Measurements from ENCODE around the gene CFHR3. TPM values are rescaled to one million over a fixed set of nuclear protein-coding genes. Genes with fewer than 3 reads are reported as not detected.
"Not testable (repeated sequence)": the region's sequence is repeated elsewhere in the genome, so short reads cannot be mapped to it uniquely, and the experiment has no call there.

The CFHR3 gene
- total RNA-seq, 3 donors from 2014 or later, result not detected

- Histone ChIP-seq H3K27me3 (no peaks in the 10 kb centered on the region), H3K4me1 (no peaks in the 10 kb centered on the region), H3K36me3 (no peaks in the 10 kb centered on the region), H3K27ac (no peak overlapping the region), H3K9me3 (peaks cover 10 to 21% of the 10 kb centered on the region in 2 donors), H3K4me3 (no peak overlapping the region)
- no peak for TF ChIP-seq POLR2A (IDR thresholded peaks at IDR 0.05)
- intact Hi-C loops (cut with DNase I; ENCODE audit: low total_unique reads), result no loop called here
- no peak for DNase-seq (ENCODE audit: low spot score in 2 of 2)
Measured at GRCh38 chr1:196738730-196739129, 35.9 kb upstream of the CFHR3 start.

- H3K36me3 ChIP-seq; H3K27ac ChIP-seq; H3K4me1 ChIP-seq; DNase-seq (ENCODE audit: low spot score in 2 of 2); H3K4me3 ChIP-seq; H3K27me3 ChIP-seq; intact Hi-C loops (cut with DNase I; ENCODE audit: low total_unique reads): not testable (repeated sequence)
- H3K9me3 ChIP-seq, result peaks cover 7 to 16% of the 10 kb centered on the region in 2 donors
Measured at GRCh38 chr1:196743244-196743643, 31.4 kb upstream of the CFHR3 start.

GRCh38 chr1:196765019-196765740, 9.5 kb upstream of the CFHR3 start:
- H3K4me1 ChIP-seq; H3K9me3 ChIP-seq; H3K27me3 ChIP-seq; DNase-seq (ENCODE audit: low spot score in 2 of 2); intact Hi-C loops (cut with DNase I; ENCODE audit: low total_unique reads); H3K36me3 ChIP-seq; H3K27ac ChIP-seq; H3K4me3 ChIP-seq: not testable (repeated sequence)

- H3K27me3 ChIP-seq; H3K27ac ChIP-seq; H3K4me1 ChIP-seq; DNase-seq (ENCODE audit: low spot score in 2 of 2); H3K4me3 ChIP-seq; H3K9me3 ChIP-seq; intact Hi-C loops (cut with DNase I; ENCODE audit: low total_unique reads); H3K36me3 ChIP-seq: not testable (repeated sequence)
Measured at GRCh38 chr1:196769823-196770222, 4.8 kb upstream of the CFHR3 start.

GRCh38 chr1:196773713-196774112, 927 bp upstream of the CFHR3 start:
- no peaks in the 10 kb centered on the region for H3K27me3 ChIP-seq
- no peaks in the 10 kb centered on the region for H3K36me3 ChIP-seq
- no peaks in the 10 kb centered on the region for H3K9me3 ChIP-seq
- no peak overlapping the region for H3K27ac ChIP-seq
- no peak for DNase-seq (ENCODE audit: low spot score in 2 of 2)
- no peaks in the 10 kb centered on the region for H3K4me1 ChIP-seq
- no peak for TF ChIP-seq POLR2AphosphoS5 (IDR thresholded peaks at IDR 0.05)
- TF ChIP-seq CTCF (IDR thresholded peaks at IDR 0.05), result no peak
- no peak for TF ChIP-seq POLR2A (IDR thresholded peaks at IDR 0.05)
- H3K4me3 ChIP-seq, result no peak overlapping the region
- intact Hi-C loops (cut with DNase I; ENCODE audit: low total_unique reads), result no loop called here

- Histone ChIP-seq H3K27ac (no peak overlapping the region), H3K4me3 (no peak overlapping the region), H3K9me3 (no peaks in the 10 kb centered on the region), H3K36me3 (no peaks in the 10 kb centered on the region), H3K27me3 (no peaks in the 10 kb centered on the region), H3K4me1 (no peaks in the 10 kb centered on the region)
- DNase-seq (ENCODE audit: low spot score in 2 of 2), result no peak
- intact Hi-C loops (cut with DNase I; ENCODE audit: low total_unique reads), result no loop called here
- TF ChIP-seq POLR2AphosphoS5 (IDR thresholded peaks at IDR 0.05) (no peak), POLR2A (IDR thresholded peaks at IDR 0.05) (no peak), CTCF (IDR thresholded peaks at IDR 0.05) (no peak)
Measured at GRCh38 chr1:196774175-196774574, 465 bp upstream of the CFHR3 start.

GRCh38 chr1:196777603-196778002, 3.0 kb downstream of the CFHR3 start:
- Histone ChIP-seq H3K4me1 (no peaks in the 10 kb centered on the region), H3K27ac (no peak overlapping the region), H3K27me3 (no peaks in the 10 kb centered on the region), H3K9me3 (no peaks in the 10 kb centered on the region), H3K36me3 (no peaks in the 10 kb centered on the region), H3K4me3 (no peak overlapping the region)
- intact Hi-C loops (cut with DNase I; ENCODE audit: low total_unique reads), result no loop called here
- TF ChIP-seq POLR2AphosphoS5 (IDR thresholded peaks at IDR 0.05) (no peak), POLR2A (IDR thresholded peaks at IDR 0.05) (no peak), CTCF (IDR thresholded peaks at IDR 0.05) (no peak)
- no peak for DNase-seq (ENCODE audit: low spot score in 2 of 2)

Data from breast epithelium (tissue), 4 donors.